Kidney epithelial cell (primary cell): ENCODE measurements around the gene ADCY2. TPM values are rescaled to one million over a fixed set of nuclear protein-coding genes. Genes with fewer than 3 reads are reported as not detected.

ENCODE experiments used
- DNase-seq: peaks from one replicate; pipeline ENCODE4 v3.0.0-alpha.2; 2010; ENCODE audit warnings: low read depth
- H3K27me3 ChIP-seq: 2 replicates; pipeline ENCODE4 v1.6.0; 2011; ENCODE audit warnings: low read length; ENCODE audit not compliant: control insufficient read depth, insufficient read depth
- H3K36me3 ChIP-seq: 2 replicates; pipeline ENCODE4 v1.5.1; 2011; ENCODE audit warnings: low read length; ENCODE audit not compliant: control insufficient read depth, insufficient read depth
- H3K4me3 ChIP-seq: 2 replicates; pipeline ENCODE4 v1.5.1; 2011; ENCODE audit warnings: low read depth, mild to moderate bottlenecking, control low read depth, low read length
- total RNA-seq: library from RNA; depleted of rRNA; stranded (reverse); fragments of >200 nt; gene quantifications from 2 replicates; pipeline ENCODE4 v1.2.3, GENCODE V29; 2015
- TF ChIP-seq, protein P1 (sequence below): IDR thresholded peaks from 2 replicates; pipeline ENCODE4 v1.5.1; 2011; ENCODE audit warnings: mild to moderate bottlenecking, moderate library complexity, low read length, control low read depth, inconsistent platforms; ENCODE audit not compliant: insufficient read depth, poor library complexity, severe bottlenecking

The ADCY2 gene
- total RNA-seq, 1 donor from 2014 or later = 0.25 TPM

DNA sequence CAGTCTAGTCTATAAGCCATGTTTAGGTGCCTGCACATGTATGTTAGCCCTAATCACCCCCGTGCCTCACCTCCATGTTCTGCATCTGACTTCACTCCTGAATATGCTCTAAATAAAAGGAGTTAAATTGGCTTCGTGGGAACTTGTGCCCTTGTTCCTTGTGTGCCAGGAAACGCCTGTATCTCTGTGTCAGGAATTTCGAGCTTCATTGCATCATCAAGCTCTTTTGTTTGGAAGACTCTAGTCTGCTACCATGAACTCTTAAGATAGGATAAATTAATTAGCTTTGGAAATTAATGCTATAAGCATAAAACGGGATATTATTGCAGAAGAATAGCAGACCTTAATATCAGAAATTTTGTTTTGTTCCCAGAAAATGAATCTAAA, 99.2 kb downstream of the ADCY2 start:
- no peak for DNase-seq
- TF ChIP-seq, protein P1, sequence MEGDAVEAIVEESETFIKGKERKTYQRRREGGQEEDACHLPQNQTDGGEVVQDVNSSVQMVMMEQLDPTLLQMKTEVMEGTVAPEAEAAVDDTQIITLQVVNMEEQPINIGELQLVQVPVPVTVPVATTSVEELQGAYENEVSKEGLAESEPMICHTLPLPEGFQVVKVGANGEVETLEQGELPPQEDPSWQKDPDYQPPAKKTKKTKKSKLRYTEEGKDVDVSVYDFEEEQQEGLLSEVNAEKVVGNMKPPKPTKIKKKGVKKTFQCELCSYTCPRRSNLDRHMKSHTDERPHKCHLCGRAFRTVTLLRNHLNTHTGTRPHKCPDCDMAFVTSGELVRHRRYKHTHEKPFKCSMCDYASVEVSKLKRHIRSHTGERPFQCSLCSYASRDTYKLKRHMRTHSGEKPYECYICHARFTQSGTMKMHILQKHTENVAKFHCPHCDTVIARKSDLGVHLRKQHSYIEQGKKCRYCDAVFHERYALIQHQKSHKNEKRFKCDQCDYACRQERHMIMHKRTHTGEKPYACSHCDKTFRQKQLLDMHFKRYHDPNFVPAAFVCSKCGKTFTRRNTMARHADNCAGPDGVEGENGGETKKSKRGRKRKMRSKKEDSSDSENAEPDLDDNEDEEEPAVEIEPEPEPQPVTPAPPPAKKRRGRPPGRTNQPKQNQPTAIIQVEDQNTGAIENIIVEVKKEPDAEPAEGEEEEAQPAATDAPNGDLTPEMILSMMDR = no peak
- Histone ChIP-seq H3K36me3 (no peaks in the 10 kb centered on the region), H3K4me3 (no peak overlapping the region), H3K27me3 (no peaks in the 10 kb centered on the region)

DNA sequence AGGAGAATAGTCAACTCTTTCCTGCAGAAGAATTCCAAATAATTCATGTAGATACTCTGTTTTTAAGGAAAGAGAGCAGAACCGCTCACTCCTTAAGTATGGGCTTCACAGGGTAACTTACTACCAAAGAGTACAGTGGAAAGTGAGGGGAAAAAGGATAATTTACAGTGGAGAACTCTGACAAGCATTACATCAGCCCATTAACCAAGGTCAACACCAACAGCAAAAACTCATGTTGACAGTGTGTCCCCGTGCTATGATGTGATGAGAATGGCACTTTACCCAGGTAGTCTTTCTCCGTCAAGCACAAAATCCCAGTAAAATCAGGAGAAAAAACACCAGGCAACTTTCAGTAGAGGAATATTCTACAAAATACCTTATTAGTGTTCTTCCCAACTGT, 104.3 kb downstream of the ADCY2 start:
- Histone ChIP-seq H3K27me3 (no peaks in the 10 kb centered on the region), H3K36me3 (no peaks in the 10 kb centered on the region), H3K4me3 (no peak overlapping the region)
- DNase-seq = no peak
- TF ChIP-seq, protein P1 = no peak

DNA sequence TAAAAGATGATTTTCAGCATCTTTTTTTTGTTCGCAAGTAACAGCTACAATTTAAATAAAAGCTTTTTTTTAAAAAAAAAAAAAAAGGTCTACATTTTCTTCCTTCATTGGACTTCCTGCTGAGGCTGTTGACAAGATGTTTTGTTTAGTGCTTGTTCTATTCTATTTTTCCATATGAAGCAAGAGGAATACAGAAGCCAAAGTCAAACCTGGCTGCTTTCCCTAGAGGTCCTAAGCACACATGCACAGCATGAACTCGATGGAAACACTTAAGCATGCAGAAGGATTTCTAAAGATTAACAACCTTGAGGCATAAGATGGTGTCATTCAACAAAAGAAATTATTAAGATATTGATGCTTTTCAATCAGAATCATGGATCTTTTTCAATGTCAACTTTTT, 105.1 kb downstream of the ADCY2 start:
- DNase-seq = no peak
- TF ChIP-seq, protein P1 = no peak
- H3K4me3 ChIP-seq = no peak overlapping the region
- H3K27me3 ChIP-seq = no peaks in the 10 kb centered on the region
- H3K36me3 ChIP-seq = no peaks in the 10 kb centered on the region

DNA sequence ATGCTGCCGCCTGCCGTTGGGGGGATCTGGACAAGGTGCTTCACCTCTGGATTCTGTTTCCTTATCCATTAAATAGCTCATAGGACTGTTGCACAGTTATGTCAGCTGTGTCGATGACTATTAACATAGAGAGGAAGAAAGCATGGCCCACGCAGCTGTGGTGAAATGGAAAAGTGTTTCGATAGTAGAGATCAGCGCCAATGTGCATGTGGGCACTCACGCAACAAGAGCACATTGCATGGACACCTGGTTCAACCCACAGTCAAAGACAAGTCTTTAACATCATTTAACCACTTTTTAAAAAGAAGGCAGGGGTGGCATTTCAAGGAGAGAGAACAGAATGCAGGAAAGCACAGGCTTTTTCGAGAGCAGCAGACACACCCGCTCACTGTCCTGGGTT, 107.6 kb downstream of the ADCY2 start:
- no peak for DNase-seq
- Histone ChIP-seq H3K36me3 (no peaks in the 10 kb centered on the region), H3K4me3 (no peak overlapping the region), H3K27me3 (no peaks in the 10 kb centered on the region)
- TF ChIP-seq, protein P1 = no peak

DNA sequence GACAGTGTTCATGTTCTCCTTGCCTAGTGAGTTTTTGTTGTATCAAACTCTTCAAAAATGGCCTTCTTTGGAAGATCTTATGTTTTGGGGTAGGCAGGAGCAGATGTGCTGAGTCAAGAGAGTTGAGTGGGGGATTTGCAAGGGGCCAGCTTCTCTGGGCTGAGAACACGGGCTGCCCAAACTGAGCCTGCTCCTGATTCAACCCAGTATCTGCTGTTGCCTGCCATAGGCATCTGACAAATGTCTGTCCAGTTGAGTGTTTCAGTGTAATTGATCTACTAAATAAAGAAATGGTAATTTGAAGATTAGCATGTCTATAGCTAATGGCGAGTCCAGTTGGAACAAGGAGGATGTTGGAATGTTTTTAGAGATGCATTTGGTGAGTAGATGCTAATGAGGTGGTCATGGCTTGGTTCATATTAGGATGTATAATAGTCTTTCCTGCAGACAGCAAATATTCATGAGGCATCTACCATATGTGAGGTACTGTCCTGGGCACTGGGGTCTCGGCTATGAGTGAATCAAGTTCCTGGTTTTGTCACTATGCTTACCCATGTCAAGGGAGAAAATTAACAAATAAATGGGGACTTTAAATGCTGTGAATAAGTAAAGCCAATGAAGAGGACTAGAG, 119.5 kb downstream of the ADCY2 start:
- TF ChIP-seq, protein P1 = no peak
- Histone ChIP-seq H3K36me3 (no peaks in the 10 kb centered on the region), H3K27me3 (no peaks in the 10 kb centered on the region), H3K4me3 (no peak overlapping the region)
- no peak for DNase-seq

DNA sequence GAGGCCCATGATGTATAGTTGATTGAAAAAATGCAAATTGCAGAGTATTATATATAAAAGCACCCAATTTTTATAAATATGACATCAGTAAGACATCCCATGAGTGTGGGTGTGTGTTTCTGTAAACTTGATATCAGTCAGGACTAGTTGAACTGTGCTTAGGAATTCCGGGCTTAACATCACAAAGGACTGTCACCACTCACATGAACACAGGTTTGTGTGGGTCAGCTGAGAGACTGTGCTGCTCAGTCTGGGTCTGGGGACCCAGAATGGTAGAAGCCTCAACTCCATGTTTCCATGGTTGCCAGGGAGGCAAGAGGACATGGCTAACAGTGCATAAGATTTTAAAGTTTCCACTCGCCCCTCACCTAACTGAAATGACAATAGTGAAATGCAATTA, 120.3 kb downstream of the ADCY2 start:
- TF ChIP-seq, protein P1 = no peak
- DNase-seq = no peak
- H3K4me3 ChIP-seq = no peak overlapping the region
- H3K36me3 ChIP-seq = no peaks in the 10 kb centered on the region
- no peaks in the 10 kb centered on the region for H3K27me3 ChIP-seq
